ENCODE measurements around the gene ADGRD1.

Gene ADGRD1

DNA sequence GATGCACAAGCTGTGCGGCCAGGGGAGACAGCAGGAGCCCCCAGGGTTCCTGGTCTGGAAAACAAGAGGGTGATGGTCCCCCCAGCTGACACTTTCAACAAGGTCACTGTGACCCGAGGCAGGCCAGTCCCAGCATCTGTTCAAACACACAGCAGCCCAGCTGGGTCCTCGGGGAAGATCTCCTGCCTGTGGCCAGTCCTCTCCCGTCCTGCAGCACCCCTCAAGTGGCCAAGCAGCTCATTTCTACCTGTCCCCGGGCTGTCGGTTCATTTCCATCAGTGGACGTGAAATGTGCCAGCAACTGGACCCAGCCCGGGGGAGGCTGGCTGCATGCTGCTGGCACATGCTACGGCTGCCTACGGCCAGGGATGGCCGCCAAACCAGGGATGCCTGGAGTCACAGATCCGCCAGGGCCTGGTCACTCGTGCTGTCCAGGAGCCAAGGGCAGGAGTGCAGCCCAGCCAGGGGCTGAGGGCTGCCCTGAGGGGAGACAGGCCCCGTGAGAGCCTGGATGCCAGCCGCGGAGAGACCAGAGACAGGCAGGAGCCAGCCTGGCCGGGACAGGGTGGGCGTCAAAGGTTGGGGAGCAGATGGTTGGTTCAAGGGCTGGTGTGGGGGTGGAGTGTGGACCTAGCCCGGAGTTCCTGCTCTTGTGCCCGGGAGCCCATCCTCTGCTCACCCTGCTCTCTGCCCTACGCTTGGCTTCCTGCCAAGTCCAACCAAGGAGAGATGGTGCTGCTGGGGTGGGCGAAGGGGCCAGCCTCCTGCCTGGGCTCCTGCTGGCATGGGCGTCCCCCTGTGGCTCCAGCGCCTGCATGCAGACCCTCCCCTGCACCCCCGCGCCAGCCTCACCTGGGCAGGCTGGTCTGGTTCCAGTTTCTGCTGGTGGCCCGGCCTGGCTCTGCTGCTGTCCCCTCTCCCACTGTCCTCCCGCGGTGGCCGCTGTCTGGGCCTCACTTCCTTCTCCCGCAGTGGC is 143.8 kb downstream of the ADGRD1 start:
- H3K9me3 ChIP-seq (ENCODE audit: control insufficient read depth, insufficient read depth, low read length): no peaks in the 10 kb centered on the region
- peaks cover 9% of the 10 kb centered on the region for H3K4me1 ChIP-seq (ENCODE audit: control insufficient read depth, low read length)
- H3K79me2 ChIP-seq (ENCODE audit: control insufficient read depth, low read length): no peaks in the 10 kb centered on the region
- no peak overlapping the region for H3K4me2 ChIP-seq (ENCODE audit: low read length)
- no peaks in the 10 kb centered on the region for H3K27me3 ChIP-seq (ENCODE audit: control insufficient read depth, low read length)
- no peaks in the 10 kb centered on the region for H3K9me2 ChIP-seq (replicated peaks; ENCODE audit: control insufficient read depth, low read length)
- no peak for TF ChIP-seq EZH2phosphoT487 (IDR thresholded peaks at IDR 0.05; ENCODE audit: borderline replicate concordance, low read length)
- no peak overlapping the region for H3K4me3 ChIP-seq (ENCODE audit: low read length)
- no peaks in the 10 kb centered on the region for H4K20me1 ChIP-seq (ENCODE audit: control insufficient read depth, insufficient read depth, low read depth, low read length)
- no peaks in the 10 kb centered on the region for H3K36me3 ChIP-seq (ENCODE audit: control insufficient read depth, low read length)
- H3K27ac ChIP-seq (ENCODE audit: low read depth, low read length): no peak overlapping the region
- no peaks in the 10 kb centered on the region; the same call in 1 of the 2 replicates for H3F3A ChIP-seq (ENCODE audit: control insufficient read depth, insufficient read depth)

DNA sequence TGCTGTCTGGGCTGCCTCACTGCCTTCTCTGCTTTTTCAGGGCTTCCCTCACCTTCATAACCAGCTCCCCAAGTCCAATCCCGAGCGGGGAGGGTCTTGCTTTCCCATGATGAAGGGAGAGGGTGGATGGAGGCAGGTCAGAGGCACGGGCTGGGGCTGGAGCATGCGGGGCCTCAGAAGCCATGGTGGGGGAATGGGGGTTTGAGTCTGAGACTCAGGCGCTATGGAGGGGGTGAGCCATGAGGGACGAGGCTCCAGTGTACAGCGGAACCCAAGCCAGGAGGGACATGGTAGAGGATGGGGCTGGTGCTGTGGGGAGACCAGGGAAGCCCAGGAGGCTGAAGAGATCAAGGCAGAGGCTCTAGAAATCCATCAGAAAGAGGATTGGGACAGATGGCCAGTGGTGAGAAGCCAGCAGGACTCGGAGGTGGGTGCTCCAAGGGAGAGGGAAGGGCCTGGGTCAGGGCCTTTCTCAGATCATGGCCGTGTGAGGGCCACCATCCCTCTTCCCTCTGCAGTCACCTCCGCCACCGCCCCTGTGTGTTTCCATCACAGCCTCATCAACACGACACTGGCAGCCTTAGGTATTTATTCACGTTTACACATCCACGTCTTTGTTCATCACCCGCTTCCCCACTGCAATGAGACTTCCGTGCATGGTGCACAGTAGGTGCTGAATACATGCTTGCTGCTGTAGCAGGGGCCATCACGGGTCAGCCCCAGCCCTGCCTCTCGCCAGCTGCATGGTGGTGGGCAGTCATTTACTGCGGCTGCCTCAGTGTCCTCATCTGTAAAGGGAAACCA is 144.7 kb downstream of the ADGRD1 start:
- H3K9me2 ChIP-seq (replicated peaks; ENCODE audit: control insufficient read depth, low read length): no peaks in the 10 kb centered on the region
- H3K9me3 ChIP-seq (ENCODE audit: control insufficient read depth, insufficient read depth, low read length): no peaks in the 10 kb centered on the region
- no peak overlapping the region for H3K4me3 ChIP-seq (ENCODE audit: low read length)
- no peaks in the 10 kb centered on the region for H3K79me2 ChIP-seq (ENCODE audit: control insufficient read depth, low read length)
- no peaks in the 10 kb centered on the region for H3K27me3 ChIP-seq (ENCODE audit: control insufficient read depth, low read length)
- peaks cover 9% of the 10 kb centered on the region for H3K4me1 ChIP-seq (ENCODE audit: control insufficient read depth, low read length)
- TF ChIP-seq EZH2phosphoT487 (IDR thresholded peaks at IDR 0.05; ENCODE audit: borderline replicate concordance, low read length): no peak
- TF ChIP-seq, protein P1, sequence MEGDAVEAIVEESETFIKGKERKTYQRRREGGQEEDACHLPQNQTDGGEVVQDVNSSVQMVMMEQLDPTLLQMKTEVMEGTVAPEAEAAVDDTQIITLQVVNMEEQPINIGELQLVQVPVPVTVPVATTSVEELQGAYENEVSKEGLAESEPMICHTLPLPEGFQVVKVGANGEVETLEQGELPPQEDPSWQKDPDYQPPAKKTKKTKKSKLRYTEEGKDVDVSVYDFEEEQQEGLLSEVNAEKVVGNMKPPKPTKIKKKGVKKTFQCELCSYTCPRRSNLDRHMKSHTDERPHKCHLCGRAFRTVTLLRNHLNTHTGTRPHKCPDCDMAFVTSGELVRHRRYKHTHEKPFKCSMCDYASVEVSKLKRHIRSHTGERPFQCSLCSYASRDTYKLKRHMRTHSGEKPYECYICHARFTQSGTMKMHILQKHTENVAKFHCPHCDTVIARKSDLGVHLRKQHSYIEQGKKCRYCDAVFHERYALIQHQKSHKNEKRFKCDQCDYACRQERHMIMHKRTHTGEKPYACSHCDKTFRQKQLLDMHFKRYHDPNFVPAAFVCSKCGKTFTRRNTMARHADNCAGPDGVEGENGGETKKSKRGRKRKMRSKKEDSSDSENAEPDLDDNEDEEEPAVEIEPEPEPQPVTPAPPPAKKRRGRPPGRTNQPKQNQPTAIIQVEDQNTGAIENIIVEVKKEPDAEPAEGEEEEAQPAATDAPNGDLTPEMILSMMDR (IDR thresholded peaks at IDR 0.05; ENCODE audit: low read depth, low read length, poor library complexity, severe bottlenecking): no peak
- H3K4me2 ChIP-seq (ENCODE audit: low read length): no peak overlapping the region
- H3K36me3 ChIP-seq (ENCODE audit: control insufficient read depth, low read length): no peaks in the 10 kb centered on the region
- no peaks in the 10 kb centered on the region for H4K20me1 ChIP-seq (ENCODE audit: control insufficient read depth, insufficient read depth, low read depth, low read length)
- no peak overlapping the region for H3K27ac ChIP-seq (ENCODE audit: low read depth, low read length)
- no peaks in the 10 kb centered on the region; the same call in 1 of the 2 replicates for H3F3A ChIP-seq (ENCODE audit: control insufficient read depth, insufficient read depth)

DNA sequence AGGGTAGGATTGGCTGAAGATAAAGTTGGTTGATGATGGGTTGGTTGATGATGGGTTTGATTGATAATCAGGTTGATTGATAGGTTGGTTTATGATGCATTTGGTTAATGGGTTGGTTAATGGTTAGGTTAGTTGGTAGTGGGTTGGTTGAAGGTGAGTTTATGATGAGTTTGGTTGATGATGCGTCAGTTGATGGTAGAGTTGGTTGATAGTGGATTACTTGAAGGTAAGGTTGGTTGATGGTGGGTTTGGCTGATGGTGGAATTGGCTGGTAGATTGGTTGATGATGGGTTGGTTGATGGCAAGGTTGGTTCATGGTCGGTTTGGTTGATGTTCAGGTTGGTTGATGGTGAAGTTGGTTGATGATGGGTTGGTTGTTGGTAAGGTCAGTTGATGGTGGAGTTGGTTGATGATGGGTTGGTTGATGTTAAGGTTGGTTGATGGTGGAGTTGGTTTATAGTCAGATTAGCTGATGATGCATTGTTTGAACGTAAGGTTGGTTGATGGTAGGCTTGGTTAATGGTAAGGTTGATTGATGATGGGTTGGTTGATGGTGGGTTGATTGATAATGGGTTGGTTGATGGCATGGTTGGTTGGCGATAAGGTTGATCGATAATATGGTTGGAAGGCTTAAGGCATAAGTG is 146.4 kb downstream of the ADGRD1 start:
- Histone ChIP-seq H4K20me1 (ENCODE audit: control insufficient read depth, insufficient read depth, low read depth, low read length) (no peaks in the 10 kb centered on the region), H3K4me3 (ENCODE audit: low read length) (no peak overlapping the region), H3K4me1 (ENCODE audit: control insufficient read depth, low read length) (peaks cover 9% of the 10 kb centered on the region), H3K27ac (ENCODE audit: low read depth, low read length) (no peak overlapping the region), H3K79me2 (ENCODE audit: control insufficient read depth, low read length) (no peaks in the 10 kb centered on the region), H3F3A (ENCODE audit: control insufficient read depth, insufficient read depth) (no peaks in the 10 kb centered on the region; the same call in 1 of the 2 replicates), H3K9me2 (replicated peaks; ENCODE audit: control insufficient read depth, low read length) (no peaks in the 10 kb centered on the region), H3K4me2 (ENCODE audit: low read length) (no peak overlapping the region), H3K36me3 (ENCODE audit: control insufficient read depth, low read length) (no peaks in the 10 kb centered on the region), H3K27me3 (ENCODE audit: control insufficient read depth, low read length) (no peaks in the 10 kb centered on the region), H3K9me3 (ENCODE audit: control insufficient read depth, insufficient read depth, low read length) (no peaks in the 10 kb centered on the region)
- TF ChIP-seq EZH2phosphoT487 (IDR thresholded peaks at IDR 0.05; ENCODE audit: borderline replicate concordance, low read length): no peak
- TF ChIP-seq, protein P1 (IDR thresholded peaks at IDR 0.05; ENCODE audit: low read depth, low read length, poor library complexity, severe bottlenecking): no peak
